Measurements from ENCODE around the gene BPIFB4.

The BPIFB4 gene

GRCh38 chr20:33062105-33062824 is 17.2 kb upstream of the BPIFB4 start:
- DNase-seq (ENCODE audit: low read depth) = no peak

DNA sequence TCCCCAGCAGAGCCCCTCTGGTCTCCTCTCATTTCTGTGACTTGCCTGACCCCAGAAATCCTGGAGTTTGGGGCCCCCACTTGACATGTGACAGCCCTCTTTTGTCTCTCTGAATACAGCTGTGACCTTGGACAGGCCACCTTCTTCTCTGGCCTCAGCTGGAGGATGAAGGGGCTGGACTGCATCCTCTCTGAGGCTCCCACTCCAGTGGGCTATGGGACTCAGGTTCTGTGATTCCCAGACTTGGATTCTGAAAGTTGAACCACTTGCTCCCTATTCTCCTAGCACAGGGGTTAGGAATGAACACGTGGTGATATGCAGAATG is 16.7 kb upstream of the BPIFB4 start:
- no peak for DNase-seq (ENCODE audit: low read depth)

GRCh38 chr20:33063271-33063670 is 16.2 kb upstream of the BPIFB4 start:
- DNase-seq (ENCODE audit: low read depth) = no peak

- no peak for DNase-seq (ENCODE audit: low read depth)
Measured at GRCh38 chr20:33064572-33065287, 14.7 kb upstream of the BPIFB4 start.

GRCh38 chr20:33065785-33066184 is 13.7 kb upstream of the BPIFB4 start:
- DNase-seq (ENCODE audit: low read depth) = no peak

DNA sequence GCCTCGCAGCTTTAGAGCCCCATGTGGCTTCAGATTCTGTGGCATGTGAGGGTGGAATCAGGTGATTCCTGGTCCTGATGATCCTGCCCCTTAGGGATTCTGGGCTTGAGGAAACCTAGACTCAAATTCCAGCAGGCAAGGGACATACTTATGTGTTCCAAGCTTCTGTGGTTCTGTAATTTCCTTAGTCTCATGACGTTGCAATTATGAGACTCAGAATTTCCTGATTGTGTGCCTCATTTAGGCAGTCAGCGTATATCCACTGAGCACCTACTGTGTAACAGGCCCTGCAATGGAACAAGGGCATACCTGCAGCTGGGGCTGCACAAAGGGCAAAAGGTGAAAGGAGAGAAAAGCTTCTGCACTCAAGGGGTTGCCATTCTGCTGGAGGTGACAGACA is 11.6 kb upstream of the BPIFB4 start:
- no peak for DNase-seq (ENCODE audit: low read depth)

DNA sequence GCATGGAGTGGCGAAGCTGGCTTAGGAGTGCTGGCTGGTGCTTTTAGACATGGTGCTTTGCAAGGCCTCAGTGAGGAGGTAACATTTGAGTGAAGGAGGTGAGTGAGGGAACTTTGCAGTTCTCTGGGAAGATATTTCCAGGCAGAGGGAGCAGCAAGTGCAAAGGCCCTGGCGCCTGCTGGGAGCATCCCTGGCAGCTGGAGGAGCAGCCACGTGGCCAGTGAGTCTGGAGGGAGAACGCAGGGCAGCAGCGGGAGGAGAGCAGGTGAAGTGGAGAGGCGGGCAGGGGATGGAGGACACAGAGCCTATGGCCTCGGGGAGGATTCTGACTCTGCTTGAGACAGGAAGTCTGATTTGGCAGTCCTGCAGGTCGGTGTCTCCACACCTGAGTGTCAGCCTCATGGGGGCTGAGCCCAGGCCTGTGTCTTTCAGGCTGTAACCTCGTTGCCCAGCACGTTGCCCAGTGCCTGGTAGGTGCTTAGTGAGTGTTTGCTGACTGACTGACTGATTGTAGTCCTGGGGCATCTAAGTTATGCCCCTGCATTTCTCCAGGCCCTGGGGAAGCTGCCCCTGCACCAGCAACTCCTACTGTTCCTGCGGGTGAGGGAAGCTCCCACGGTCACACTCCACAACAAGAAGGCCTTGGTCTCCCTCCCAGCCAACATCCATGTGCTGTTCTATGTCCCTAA is 11.0 kb upstream of the BPIFB4 start:
- DNase-seq (ENCODE audit: low read depth) = no peak

- DNase-seq (ENCODE audit: low read depth) = no peak
Measured at GRCh38 chr20:33069673-33070072, 9.8 kb upstream of the BPIFB4 start.

DNA sequence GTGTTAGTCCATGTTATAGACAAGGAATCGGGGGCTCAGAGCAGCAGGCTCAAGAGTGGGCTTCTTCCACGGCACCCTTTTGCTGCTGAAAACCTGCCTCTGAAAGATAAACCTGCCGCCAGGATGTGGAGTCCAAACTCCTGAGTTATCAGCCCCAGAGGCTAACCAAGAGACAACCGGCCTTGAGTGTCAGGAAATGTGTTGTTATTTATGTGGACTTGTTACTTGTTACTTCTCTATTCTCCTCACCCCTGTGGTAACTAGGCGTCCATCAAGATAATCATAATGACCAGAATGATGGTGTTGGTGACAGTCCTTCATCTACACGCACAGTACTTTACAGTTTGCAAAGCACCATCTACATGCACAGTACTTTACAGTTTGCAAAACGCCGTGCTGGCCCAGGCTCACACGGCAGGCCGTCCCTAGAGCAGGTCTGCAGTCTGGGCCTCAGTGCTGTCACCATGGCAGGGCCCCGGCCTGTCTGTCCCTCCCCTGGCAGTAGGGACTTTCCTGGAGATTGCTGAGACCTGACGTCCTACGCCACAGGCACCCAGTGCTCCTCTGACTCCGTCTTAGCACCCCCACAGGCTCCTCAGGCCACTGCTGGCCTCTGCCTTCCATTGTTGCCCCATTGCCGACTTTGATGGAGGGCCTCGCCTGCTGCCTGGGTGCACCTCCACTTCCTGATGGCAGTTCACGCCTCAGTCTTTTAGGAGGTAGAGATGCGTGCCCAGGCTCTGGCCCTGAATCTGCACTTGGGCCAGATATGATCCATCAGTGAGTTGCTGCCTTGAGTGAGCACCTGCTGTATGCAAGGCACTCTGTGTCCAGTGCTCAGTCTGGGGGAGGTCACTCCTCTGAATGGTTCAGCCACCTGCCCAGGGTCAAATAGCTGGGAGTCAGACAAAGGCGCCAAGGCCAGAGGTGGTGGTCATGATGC is 9.1 kb upstream of the BPIFB4 start:
- no peak for DNase-seq (ENCODE audit: low read depth)

DNA sequence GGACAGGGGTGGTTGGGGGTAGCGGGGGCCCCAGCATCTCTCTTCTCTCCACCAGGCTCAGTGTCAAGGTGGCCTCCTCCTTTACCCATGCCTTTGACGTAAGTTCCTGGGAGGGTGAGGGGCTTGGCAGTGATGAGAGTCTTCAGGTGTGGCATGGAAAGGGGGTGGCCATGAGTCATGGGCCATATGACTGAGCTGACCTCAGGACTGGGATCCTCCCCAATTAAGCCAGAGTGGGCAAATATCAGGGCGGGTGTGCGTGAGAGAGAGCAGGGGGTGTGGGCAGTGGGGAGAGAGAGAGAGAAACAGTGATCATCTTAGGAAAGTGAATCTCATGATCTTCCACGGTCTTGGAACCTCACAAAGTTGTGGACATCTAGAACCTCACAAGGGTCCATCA is 8.2 kb upstream of the BPIFB4 start:
- DNase-seq (ENCODE audit: low read depth) = no peak

DNA sequence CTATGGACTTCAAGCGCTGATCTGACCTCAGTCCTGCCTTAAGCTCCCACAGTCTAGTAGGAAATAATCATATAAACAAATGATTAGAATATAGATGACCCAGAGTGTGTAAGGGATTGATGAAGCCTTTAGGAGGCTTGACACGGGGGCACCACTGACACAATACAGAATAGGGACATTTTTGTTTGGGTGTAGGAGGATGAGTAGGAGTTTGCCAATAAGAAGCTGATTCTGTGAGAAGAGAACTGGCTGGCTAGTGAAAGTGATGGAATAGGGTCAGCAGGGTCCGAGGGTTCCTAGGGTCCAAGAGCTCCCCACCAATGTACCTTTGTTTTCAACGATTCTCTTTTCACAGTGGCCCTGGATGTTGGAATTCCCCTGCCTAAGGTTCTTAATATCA is 7.1 kb upstream of the BPIFB4 start:
- DNase-seq (ENCODE audit: low read depth) = no peak

DNA sequence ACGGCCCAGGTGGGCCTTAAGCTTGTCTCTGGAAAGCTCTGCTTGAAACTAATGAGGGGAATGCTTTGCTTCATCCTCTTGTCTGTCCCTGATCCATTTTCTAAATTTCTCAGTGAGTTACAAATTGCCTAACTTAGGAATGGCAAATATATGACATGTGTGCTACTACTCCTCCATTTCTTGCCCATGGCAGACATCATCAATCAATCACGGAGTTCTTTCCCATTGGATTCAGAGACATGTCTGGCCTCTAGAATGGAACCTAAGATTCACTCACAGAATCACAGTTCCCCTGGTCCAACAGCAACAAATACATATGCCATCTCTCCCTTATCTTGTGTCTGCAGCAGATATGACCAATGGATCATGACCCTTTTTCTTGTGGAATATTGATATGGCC is 6.6 kb upstream of the BPIFB4 start:
- DNase-seq (ENCODE audit: low read depth) = no peak

DNA sequence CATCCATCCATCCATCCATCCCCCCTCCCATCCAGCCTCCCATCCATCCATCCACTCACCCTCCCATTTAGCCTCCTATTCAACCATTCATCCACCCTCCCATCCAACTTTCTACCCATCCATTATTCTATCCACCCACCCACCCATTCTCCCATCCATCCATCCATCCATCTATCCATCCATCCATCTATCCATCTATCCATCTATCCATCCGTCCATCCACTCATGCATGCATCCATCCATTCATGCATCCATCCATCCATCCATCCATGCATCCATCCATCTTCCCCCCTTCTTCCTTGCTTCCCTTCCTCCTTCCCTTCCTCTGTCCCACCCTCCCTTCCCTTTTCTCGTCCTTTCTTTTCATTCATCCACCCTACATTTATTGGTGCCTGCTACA is 4.8 kb upstream of the BPIFB4 start:
- no peak for DNase-seq (ENCODE audit: low read depth)

- DNase-seq (ENCODE audit: low read depth) = no peak
Measured at GRCh38 chr20:33075281-33075680, 4.2 kb upstream of the BPIFB4 start.

DNA sequence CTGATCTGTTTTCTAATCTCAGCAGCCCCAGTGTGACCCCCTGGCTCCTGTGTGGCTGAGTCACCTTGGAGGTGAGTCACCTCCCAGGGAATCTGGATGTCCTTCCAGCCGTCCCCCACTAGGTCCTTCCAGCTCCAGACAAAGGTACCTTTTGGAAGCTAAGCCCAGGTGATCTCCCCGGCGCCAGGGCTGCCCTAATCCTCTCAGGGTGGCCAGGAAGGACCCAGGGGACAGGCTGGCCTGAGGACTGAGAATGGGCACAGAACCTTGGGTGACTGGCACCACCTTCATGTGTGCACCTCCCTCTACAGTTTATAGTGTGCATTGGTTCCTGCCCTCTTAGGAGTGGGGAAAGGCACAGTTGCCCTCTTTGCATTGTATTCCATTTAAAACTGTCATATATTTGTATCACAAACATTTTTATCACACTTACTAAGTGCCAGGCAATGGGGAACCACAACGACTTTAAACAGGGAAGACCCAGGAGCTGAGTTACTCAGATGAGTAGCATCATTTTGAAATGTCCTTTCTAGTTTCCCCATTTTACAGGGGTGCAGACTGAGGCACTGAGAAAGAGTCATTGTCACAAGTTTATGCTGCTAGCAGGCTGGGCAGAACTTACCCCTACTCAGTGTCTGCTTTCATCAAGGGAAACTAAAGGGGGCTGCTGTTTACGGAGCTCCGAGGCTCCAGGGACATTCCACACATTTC is 2.6 kb upstream of the BPIFB4 start:
- DNase-seq (ENCODE audit: low read depth) = no peak

DNA sequence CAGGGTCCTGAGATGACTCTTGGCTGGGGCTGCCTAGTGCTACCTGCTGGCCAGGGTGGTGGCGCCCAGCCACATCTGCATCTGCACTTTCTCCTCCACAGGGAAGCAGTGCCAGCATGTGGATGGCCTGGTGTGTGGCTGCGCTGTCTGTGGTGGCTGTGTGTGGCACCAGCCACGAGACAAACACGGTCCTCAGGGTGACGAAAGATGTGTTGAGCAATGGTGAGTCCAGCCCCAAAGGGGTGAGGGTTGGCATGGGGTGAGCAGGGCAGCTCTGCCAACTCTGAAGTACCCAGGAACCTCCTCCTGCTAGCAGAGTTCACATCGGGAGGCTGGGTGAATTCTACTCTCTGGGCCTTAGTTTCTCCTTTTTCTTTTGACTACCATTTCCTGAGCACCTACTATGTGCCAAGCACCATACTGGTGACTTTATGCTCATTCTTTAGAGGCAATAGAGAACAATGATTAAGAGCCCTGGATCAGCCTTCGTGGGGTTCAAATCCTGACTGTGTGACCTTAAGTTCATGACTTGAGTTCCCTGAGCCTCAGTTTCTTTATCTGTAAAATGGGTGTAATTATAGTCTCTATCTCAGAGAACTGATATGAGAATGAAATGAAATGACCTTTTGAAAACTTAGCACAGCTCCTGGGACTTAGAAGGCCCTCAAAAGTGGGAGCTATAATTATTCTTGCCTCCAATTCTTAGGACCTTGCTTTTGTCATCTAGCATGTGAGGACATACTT is 2.1 kb downstream of the BPIFB4 start:
- DNase-seq (ENCODE audit: low read depth) = no peak

DNA sequence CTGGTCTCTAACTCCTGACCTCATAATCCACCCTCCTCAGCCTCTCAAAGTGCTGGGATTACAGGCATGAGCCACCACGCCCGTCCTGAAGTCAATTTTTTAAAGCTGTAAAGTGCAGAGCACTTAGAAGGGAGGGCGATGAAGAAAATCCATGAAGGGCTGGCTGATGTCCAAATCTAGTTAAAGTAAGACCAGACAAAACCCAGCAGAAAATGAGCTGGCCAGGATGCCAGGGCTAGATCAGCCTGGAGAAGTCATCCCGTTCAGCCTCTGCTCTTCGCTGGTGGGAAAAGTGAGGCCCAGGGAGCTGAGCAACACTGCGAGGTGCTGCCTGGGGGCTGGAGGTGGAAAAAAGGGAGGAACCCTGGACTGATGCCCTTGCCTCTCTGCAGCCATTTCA is 3.1 kb downstream of the BPIFB4 start:
- no peak for DNase-seq (ENCODE audit: low read depth)

- no peak for DNase-seq (ENCODE audit: low read depth)
Measured at GRCh38 chr20:33083544-33084340, 4.3 kb downstream of the BPIFB4 start.

DNA sequence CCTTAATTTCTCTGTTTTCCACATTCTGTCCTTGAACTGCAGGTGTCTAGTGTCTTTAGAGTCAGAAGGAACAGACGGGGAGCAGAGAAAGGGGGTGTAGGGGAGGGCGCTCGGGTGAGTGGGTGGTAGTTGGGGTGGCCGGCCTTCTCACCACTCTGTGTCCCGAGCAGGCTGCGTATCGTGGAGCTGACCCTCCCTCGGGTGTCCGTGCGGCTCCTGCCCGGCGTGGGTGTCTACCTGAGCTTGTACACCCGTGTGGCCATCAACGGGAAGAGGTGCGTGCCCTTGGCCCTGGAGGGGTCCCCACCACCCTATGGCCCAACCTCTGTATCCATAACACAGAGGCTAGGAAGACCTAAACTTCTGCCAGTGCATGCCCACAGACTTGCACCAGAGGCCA is 5.3 kb downstream of the BPIFB4 start:
- no peak for DNase-seq (ENCODE audit: low read depth)

DNA sequence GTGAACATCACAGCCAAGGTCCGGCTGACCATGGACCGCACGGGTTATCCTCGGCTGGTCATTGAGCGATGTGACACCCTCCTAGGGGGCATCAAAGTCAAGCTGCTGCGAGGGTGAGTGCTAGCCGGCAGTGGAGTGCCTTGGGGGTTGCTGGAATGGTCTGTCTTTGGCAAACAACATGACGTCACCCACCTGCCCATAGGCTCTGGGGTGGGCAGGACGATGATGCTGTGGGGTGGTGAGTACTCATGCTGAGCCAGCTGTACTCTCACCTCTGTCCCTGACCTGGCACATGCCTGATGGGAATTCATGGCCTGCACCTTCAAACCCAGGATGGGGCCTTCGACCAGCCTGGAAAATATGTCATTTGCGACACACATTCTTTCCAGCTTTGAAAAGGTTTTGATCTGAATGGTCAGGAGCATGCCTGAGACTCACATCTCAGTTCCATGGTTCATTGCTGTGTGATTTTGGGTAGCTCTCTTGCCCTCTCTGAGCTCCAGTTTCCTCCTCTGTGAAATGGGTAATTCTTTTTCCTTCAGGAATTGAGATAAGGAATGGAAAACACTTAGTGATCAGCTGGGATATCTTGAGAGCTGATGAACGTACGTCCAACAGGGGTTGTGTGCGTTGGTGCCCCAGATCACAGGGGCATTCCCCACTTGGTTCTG is 6.7 kb downstream of the BPIFB4 start:
- DNase-seq (ENCODE audit: low read depth) = no peak
